C4-2B (cell line): ENCODE measurements around the gene CDK15.

Source experiments
- ZFX ChIP-seq: fragments of 450-650 bp; IDR thresholded peaks from 2 replicates; pipeline ENCODE4 v1.6.1; 2017
- TF ChIP-seq, protein P1 (sequence below): fragments of 450-650 bp; conservative IDR thresholded peaks from 2 replicates; pipeline ENCODE4 v1.5.1; 2017; ENCODE audit warnings: mild to moderate bottlenecking

DNA sequence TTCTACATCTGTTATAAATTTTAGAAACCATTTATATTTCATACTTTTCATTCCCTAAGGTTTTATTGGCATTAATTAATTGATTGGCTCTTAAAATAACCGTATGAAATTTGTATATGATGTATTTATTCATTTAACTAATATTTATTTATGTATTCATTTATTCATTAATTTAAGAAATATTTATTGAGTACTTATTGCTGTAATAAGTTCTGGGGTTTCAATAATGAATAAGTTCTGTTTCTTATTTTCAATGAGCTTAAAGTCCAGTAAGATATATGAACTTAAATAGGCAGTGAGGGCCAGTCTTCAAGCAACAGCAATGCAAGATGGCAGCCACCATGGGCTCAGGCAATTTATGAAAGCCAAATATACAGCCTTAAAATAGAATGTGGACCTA lies 17.9 kb downstream of the CDK15 start:
- TF ChIP-seq, protein P1, sequence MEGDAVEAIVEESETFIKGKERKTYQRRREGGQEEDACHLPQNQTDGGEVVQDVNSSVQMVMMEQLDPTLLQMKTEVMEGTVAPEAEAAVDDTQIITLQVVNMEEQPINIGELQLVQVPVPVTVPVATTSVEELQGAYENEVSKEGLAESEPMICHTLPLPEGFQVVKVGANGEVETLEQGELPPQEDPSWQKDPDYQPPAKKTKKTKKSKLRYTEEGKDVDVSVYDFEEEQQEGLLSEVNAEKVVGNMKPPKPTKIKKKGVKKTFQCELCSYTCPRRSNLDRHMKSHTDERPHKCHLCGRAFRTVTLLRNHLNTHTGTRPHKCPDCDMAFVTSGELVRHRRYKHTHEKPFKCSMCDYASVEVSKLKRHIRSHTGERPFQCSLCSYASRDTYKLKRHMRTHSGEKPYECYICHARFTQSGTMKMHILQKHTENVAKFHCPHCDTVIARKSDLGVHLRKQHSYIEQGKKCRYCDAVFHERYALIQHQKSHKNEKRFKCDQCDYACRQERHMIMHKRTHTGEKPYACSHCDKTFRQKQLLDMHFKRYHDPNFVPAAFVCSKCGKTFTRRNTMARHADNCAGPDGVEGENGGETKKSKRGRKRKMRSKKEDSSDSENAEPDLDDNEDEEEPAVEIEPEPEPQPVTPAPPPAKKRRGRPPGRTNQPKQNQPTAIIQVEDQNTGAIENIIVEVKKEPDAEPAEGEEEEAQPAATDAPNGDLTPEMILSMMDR, result no peak
- TF ChIP-seq ZFX, result no peak
